ENCODE measurements around the gene HEYL. TPM values are rescaled to one million over a fixed set of nuclear protein-coding genes. Genes with fewer than 3 reads are reported as not detected.
A peak's percentile ranks its signal among the peaks of the same experiment; 100 is the strongest.

Gene HEYL
- total and polyA plus RNA-seq, 9 of the 15 experiments (the other 6 are each of a cell fraction or from before 2014, with no cell fraction given) = 0.13 to 0.89 (median 0.25) TPM

- TF ChIP-seq, protein P1, sequence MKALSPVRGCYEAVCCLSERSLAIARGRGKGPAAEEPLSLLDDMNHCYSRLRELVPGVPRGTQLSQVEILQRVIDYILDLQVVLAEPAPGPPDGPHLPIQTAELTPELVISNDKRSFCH (CRISPR knock-in tag; IDR thresholded peaks at IDR 0.05) = no peak
- TF ChIP-seq, protein P1 (tag; IDR thresholded peaks at IDR 0.05) = peak; percentile 59; the same call in 1 of the 2 replicates
- TF ChIP-seq FOXP1 (CRISPR knock-in tag; IDR thresholded peaks at IDR 0.05) = peak; percentile 47; the same call in 1 of the 2 replicates
- TF ChIP-seq TAF15 (IDR thresholded peaks at IDR 0.05; ENCODE audit: low read depth, low read length) = no peak
- no peak for TF ChIP-seq BMI1 (IDR thresholded peaks at IDR 0.05; ENCODE audit: low read length)
- TF ChIP-seq, protein P2, sequence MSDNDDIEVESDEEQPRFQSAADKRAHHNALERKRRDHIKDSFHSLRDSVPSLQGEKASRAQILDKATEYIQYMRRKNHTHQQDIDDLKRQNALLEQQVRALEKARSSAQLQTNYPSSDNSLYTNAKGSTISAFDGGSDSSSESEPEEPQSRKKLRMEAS (CRISPR knock-in tag; IDR thresholded peaks at IDR 0.05) = 0 out of 2 replicates have a peak, but pooled peaks have one; percentile 22
- TF ChIP-seq POLR2G (IDR thresholded peaks at IDR 0.05; ENCODE audit: low read depth, low read length) = peak; percentile 81
- TF ChIP-seq HMBOX1 (IDR thresholded peaks at IDR 0.05) = 0 out of 2 replicates have a peak, but pooled peaks have one; percentile 23
- no peak for TF ChIP-seq RBM25 (IDR thresholded peaks at IDR 0.05; ENCODE audit: low read depth, low read length, severe bottlenecking)
- TF ChIP-seq RBM15 (IDR thresholded peaks at IDR 0.05; ENCODE audit: insufficient read depth, low read length) = no peak
- no peak for TF ChIP-seq DMBX1 (CRISPR knock-in tag; IDR thresholded peaks at IDR 0.05; ENCODE audit: borderline replicate concordance)
- no peak for TF ChIP-seq SRSF9 (IDR thresholded peaks at IDR 0.05; ENCODE audit: borderline replicate concordance, low read depth, low read length)
- TF ChIP-seq ZC3H8 (IDR thresholded peaks at IDR 0.05) = no peak
- TF ChIP-seq TCFL5 (CRISPR knock-in tag; conservative IDR thresholded peaks at IDR 0.05) = no peak
- no peak for TF ChIP-seq FOXK2 (conservative IDR thresholded peaks at IDR 0.05 in 1 of 2, IDR thresholded peaks at IDR 0.05 in 1 of 2; ENCODE audit: low read depth in 2 of 2)
- TF ChIP-seq SIRT6 (IDR thresholded peaks at IDR 0.05; ENCODE audit: low read depth, low read length) = no peak
- TF ChIP-seq SMARCC2 (IDR thresholded peaks at IDR 0.05; ENCODE audit: low read depth) = no peak
- TF ChIP-seq ELF1 (tag; IDR thresholded peaks at IDR 0.05) = no peak
- TF ChIP-seq, protein P3, sequence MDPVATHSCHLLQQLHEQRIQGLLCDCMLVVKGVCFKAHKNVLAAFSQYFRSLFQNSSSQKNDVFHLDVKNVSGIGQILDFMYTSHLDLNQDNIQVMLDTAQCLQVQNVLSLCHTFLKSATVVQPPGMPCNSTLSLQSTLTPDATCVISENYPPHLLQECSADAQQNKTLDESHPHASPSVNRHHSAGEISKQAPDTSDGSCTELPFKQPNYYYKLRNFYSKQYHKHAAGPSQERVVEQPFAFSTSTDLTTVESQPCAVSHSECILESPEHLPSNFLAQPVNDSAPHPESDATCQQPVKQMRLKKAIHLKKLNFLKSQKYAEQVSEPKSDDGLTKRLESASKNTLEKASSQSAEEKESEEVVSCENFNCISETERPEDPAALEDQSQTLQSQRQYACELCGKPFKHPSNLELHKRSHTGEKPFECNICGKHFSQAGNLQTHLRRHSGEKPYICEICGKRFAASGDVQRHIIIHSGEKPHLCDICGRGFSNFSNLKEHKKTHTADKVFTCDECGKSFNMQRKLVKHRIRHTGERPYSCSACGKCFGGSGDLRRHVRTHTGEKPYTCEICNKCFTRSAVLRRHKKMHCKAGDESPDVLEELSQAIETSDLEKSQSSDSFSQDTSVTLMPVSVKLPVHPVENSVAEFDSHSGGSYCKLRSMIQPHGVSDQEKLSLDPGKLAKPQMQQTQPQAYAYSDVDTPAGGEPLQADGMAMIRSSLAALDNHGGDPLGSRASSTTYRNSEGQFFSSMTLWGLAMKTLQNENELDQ (CRISPR knock-in tag; IDR thresholded peaks at IDR 0.05; ENCODE audit: borderline replicate concordance) = no peak
- no peak for TF ChIP-seq MEF2D (tag; conservative IDR thresholded peaks at IDR 0.05; ENCODE audit: low read depth)
- no peak for TF ChIP-seq ZNF449 (CRISPR knock-in tag; IDR thresholded peaks at IDR 0.05)
- no peak for TF ChIP-seq TAF9B (IDR thresholded peaks at IDR 0.05; ENCODE audit: partially characterized antibody)
Measured at GRCh38 chr1:39639305-39640130, at the start of gene HEYL (continued).

Measured in K562 (cell line).